Mammary microvascular endothelial cell (primary cell): ENCODE results near the gene SLC38A7. TPM values are rescaled to one million over a fixed set of nuclear protein-coding genes. Genes with fewer than 3 reads are reported as not detected.

Experiments
- total RNA-seq: library from RNA; depleted of rRNA; stranded (reverse); fragments of >200 nt; gene quantifications from 2 replicates; pipeline ENCODE4 v1.2.3, GENCODE V29; 2015

The SLC38A7 gene
- 16.8 and 24.5 TPM in 2 replicates for total RNA-seq

GRCh38 chr16:58684354-58685083 lies at the start of gene SLC38A7:
Gene SLC38A7 (minus strand): TSS chr16:58684770. CDS start chr16:58680126, 4,644 bp downstream.

GRCh38 chr16:58733671-58734458 lies 49.3 kb upstream of the SLC38A7 start, which contains the start of gene GOT2:
Gene GOT2 (minus strand): TSS chr16:58734316. CDS start chr16:58734228, 88 bp downstream.

GRCh38 chr16:58629733-58630640 lies 54.6 kb downstream of the SLC38A7 start, which contains the start of gene CNOT1:
Gene CNOT1 (minus strand): TSS chr16:58629826. CDS start chr16:58599337, 30,489 bp downstream.

Other genes with a start within 250 kb of the SLC38A7 start
- gene NDRG4, start 184.6 kb downstream of the SLC38A7 start, total RNA-seq: 29.7 and 30.4 TPM in 2 replicates
- gene SETD6, start 169.3 kb downstream of the SLC38A7 start, total RNA-seq: 7.3 and 7.5 TPM in 2 replicates
- gene CNOT1, start 54.9 kb downstream of the SLC38A7 start, total RNA-seq: 78.2 and 82.1 TPM in 2 replicates
- gene GOT2, start 49.5 kb upstream of the SLC38A7 start, total RNA-seq: 107 and 110 TPM in 2 replicates